Stimulated activated CD8-positive, alpha-beta memory T cell treated with anti-CD3 and anti-CD28 coated beads, Interleukin-12 subunit alpha, Interleukin-12 subunit beta, amount 100 ng/mL, for 4 hours (primary cell): ENCODE measurements around the gene GAK.

Experiments used
- DNase-seq: peaks from one replicate; pipeline ENCODE4 v3.0.0-alpha.2; 2020; ENCODE audit warnings: low read depth

The GAK gene

DNA sequence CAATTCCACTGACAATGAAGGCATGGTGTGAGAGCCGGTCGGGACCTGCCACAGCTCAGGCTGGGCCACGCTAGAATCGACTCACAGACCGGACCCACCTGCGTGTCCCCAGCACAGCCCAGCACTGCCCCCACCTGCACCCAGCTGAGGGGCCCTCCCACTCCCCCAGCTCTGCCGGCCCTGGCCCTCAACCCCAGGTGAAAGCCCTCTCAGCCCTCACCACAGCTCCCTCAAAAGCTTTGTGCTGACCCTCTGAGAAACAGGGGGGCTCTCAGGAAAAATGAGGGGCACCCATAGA lies 25.1 kb downstream of the GAK start:
- no peak for DNase-seq

DNA sequence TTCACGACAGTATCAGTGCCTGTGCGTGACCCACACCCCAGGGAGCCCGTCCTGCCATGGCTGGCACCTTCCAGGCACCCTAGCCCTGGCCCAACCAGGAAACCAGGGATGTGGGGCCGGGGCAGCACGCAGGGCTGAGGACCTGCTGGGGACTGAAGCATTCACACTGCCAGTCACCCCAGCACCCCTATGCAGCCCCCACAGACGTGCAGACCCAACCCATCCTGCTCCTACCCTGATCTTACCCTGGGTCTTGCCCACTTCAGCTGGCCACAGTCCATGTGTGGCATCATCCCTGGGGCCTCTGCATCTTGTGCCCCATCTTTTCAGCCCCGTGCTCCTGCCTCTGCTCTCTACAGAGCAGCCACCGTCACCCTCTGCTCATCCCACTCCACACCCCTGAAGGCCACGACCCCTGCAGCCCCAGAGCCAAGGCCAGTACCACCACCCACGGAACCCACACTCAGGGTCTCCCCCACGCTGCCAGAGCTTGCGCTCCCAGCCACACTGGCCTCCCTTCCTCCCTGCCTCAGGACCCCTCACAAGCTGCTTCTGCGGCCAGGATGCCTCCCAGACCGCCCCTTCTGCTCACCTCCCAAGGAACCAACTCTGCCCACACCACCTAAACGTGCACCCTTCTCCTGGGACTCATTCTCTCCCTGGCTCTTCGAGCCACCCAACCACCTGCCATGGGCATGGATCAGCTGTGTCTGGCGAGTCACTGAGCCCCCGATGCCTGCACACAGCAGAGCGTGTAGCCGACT lies 25.6 kb downstream of the GAK start:
- no peak for DNase-seq

- DNase-seq = no peak
Measured at GRCh38 chr4:905485-906338, 26.4 kb downstream of the GAK start.

DNA sequence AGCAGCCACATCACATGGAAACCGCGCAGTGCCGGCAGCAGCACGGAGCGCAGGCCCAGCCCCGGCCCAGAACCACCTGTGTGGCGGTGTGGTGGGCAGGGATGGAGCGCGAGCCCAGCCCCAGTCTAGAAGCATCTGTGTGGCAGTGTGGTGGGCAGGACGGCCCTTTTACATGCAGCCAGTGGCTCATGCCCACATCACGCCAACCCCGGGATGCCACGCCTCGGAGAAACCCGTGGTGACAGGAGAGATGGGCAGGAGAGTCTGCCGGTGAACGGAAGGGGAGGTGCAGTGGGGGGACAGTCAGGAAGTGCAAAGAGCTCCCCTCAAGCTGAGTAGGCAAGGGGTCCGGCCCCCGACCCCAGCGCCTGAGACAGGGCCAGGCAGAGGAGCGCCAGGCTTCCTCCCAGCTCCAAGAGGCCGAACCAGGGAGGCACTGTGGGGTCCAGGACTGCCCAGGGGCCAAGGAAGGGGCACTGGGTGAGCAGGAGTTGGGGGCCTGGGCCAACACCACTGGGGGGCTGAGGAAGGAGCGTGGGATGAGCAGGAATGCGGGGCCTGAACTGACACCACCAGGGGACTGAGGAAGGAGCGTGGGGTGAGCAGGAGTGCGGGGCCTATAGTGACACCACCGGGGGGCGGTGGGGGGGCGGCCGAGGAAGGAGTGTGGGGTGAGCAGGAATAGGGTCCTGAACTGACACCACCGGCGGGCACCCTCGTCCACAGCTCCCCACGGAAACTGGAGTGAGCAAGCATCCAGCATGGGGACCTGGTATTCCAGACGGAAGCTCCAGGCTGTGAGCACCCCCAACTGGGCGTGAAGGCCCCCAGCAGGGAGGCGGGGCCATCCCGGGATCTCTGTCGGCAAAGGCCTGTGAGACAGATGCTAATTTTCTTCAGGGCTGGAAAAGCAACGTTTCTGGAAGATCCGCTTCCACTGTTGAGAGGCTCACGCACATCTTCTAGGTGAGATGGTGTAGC lies 28.8 kb downstream of the GAK start:
- DNase-seq = no peak

- DNase-seq = no peak
Measured at GRCh38 chr4:901192-901910, 30.8 kb downstream of the GAK start.

GRCh38 chr4:900721-901120 lies 31.4 kb downstream of the GAK start:
- DNase-seq = no peak

DNA sequence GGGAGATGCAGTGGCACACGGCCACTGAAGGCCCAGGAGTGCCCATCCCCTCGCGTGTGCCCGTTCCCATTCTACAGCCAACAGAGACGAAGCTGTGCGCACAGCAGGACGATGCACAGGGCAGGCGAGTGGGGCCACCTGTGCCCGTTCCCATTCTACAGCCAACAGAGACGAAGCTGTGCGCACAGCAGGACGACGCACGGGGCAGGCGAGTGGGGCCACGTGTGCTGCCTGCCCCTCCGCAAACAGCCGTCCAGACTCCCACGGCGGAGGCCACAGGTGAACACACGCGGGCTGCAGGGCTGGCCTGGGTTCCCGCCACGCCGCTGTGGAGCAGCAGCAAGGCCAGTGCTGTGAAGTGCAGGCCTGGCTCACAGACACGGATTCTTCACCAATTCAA lies 32.0 kb downstream of the GAK start:
- DNase-seq = no peak

- no peak for DNase-seq
Measured at GRCh38 chr4:899556-899906, 32.6 kb downstream of the GAK start.

GRCh38 chr4:898869-899555 lies 33.1 kb downstream of the GAK start:
- no peak for DNase-seq

GRCh38 chr4:898123-898522 lies 34.0 kb downstream of the GAK start:
- DNase-seq = no peak

- no peak for DNase-seq
Measured at GRCh38 chr4:896630-897029, 35.5 kb downstream of the GAK start.

DNA sequence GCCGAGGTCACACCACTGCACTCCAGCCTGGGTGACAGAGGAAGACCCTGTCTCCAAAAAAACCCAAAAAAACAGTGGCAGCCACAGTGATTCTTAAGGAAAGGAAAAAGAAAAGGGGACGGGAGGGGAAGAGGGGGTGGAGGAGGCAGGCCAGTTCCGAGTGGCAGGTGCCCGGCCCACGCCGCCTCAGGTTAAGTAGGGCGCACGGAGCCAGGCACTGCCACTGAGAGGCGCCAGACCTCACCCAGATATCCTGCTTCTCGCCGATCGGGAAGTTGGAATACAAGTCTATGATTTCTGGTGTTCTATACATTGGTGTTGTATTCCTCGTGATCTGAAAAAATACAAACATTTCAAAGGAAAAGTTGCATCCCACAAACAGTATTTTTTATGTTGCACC lies 35.9 kb downstream of the GAK start:
- no peak for DNase-seq

DNA sequence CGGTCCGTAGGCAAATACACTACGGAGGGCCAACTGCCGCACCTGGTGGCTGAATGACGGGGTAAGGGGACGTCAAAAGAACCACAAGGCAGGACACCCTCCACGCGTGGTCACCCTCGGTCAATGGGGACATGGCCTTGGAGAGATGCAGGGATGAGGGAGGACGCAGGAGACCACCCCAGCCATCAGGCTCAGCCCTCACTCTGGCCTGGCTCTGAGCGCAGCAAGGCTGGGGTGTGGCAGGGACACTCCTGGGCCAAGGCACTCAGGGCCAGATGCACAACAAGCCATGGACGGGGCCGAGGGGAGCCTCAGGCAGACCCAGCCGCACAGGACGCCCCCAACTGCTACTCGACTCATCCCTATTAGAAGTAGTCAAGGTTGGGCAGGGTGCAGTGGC lies 36.5 kb downstream of the GAK start:
- no peak for DNase-seq

- DNase-seq = no peak
Measured at GRCh38 chr4:893995-894705, 38.0 kb downstream of the GAK start.

DNA sequence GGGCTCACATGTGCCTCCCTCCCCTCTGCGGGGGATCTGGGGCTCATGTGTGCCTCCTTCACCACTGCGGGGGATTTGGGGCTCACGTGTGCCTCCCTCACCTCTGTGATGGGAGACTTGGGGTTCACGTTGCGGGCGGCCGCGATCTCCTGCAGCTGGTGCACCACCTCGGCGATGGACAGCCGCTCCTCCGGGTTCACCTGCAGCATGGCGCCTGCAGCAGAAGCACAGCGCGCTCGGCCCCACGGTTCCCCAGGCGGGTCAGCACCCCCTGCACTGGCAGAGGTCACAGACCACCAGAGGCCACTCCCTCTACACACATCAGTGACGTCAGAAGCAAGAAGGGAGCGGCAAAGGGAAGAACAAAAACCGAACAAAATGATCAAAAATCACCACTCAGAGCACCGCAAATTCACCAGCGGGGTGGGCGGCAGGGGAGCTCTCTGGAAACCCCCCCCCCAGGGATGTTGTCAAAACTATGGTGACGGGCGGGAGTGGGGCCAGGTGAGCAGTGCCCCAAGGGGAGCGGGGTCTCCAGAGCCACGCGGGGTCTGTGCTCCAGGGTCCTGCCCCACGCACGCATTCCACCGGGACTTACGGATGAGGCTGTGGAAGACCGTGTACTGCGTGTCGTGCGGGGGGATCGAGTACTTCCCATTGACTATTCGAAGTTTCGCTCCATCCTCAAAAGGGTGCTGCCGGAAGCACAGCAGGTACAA lies 38.7 kb downstream of the GAK start:
- no peak for DNase-seq

DNA sequence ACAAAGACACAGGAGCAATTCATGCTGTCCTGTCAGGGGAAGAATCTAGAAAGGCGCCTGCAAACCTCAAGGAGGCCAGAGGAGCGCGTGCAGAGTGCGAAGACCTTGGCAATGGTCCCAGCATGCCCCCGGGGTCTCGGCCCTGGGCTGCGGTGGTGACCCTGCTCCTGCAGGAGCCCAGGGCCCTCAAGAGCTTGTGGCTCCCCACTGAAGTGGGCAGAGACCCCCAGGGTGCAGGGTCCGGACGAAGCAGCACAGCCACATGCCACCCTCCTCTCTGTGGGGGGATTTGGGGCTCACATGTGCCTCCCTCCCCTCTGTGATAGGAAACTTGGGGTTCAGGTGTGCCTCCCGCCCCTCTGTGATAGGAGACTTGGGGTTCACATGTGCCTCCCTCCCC lies 39.3 kb downstream of the GAK start:
- no peak for DNase-seq

DNA sequence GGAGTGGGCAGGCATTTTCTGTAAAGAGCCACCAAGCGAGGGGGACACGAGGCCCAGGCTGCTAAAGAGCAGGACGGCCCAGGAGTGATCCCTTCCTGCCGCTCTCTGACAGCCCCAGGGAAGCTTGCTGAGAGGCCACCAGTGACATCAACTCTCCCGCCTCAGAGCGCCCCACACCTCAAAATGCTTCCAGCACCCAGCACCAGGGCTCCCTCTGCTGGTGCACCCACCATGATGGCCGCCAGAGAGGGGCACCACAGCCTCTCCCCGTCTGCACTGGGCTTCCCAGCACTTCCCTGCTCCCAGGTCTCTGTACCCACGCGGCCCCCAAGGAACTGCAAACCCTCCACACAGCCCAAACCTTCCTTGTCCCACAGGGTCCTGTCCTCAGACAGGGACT lies 40.4 kb downstream of the GAK start:
- DNase-seq = no peak

- no peak for DNase-seq
Measured at GRCh38 chr4:890036-890695, 42.0 kb downstream of the GAK start.

DNA sequence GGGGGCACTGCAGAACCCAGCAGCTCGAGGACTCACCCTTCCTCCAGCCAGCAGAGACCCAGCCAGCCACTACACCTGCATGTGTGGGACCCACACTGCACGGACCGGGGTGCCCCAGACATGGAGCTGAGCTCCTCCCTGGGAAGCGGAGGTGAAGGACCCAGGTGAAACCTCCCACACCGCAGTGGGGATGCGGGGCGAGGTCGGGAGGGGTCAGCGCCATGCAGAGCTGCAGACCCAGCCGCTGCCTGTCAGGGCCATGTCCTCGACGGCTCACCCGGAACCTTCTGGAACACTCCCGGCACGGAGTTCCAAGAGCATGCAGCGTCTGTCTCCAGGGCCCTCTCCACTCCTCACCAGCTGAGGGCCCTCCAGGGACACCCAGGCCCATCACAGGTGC lies 42.6 kb downstream of the GAK start:
- no peak for DNase-seq

- no peak for DNase-seq
Measured at GRCh38 chr4:888029-888428, 44.1 kb downstream of the GAK start.
